Endodermal cell (in vitro differentiated cells): ENCODE results near the gene VAMP5. TPM values are rescaled to one million over a fixed set of nuclear protein-coding genes. Genes with fewer than 3 reads are reported as not detected.

Experiments
- DNase-seq: peaks from one replicate; pipeline ENCODE4 v3.0.0-alpha.2; 2017
- H3K27ac ChIP-seq: 2 replicates; pipeline ENCODE4 v1.5.1; 2013; ENCODE audit warnings: mild to moderate bottlenecking, low read depth, low read length, moderate library complexity
- H3K27me3 ChIP-seq: 2 replicates; pipeline ENCODE4 v1.6.1; 2013; ENCODE audit warnings: mild to moderate bottlenecking, low read length, moderate library complexity; ENCODE audit not compliant: insufficient read depth, control insufficient read depth, poor library complexity, severe bottlenecking
- H3K36me3 ChIP-seq: 2 replicates; pipeline ENCODE4 v1.7.0; 2013; ENCODE audit warnings: mild to moderate bottlenecking, low read length, moderate library complexity; ENCODE audit not compliant: control insufficient read depth, insufficient read depth
- H3K4me1 ChIP-seq: one replicate; pipeline ENCODE4 v1.7.0; 2013; ENCODE audit warnings: low read length; ENCODE audit not compliant: control insufficient read depth, insufficient read depth
- H3K4me3 ChIP-seq: 2 replicates; pipeline ENCODE4 v1.5.1; 2013; ENCODE audit warnings: mild to moderate bottlenecking, low read length, moderate library complexity
- H3K9ac ChIP-seq: 2 replicates; pipeline ENCODE4 v1.6.1; 2013; ENCODE audit warnings: mild to moderate bottlenecking, low read length, moderate library complexity; ENCODE audit not compliant: poor library complexity, severe bottlenecking; ENCODE audit errors: extremely low read depth
- H3K9me3 ChIP-seq: 2 replicates; pipeline ENCODE4 v1.6.1; 2013; ENCODE audit warnings: mild to moderate bottlenecking, low read length, moderate library complexity; ENCODE audit not compliant: control insufficient read depth
- H3K27ac Mint-ChIP-seq: 2 replicates; pipeline ENCODE4 v1.8.0; 2020; ENCODE audit warnings: mixed read lengths
- H3K27me3 Mint-ChIP-seq: 2 replicates; pipeline ENCODE4 v1.8.0; 2021; ENCODE audit warnings: mild to moderate bottlenecking, mixed read lengths; ENCODE audit not compliant: insufficient read depth
- H3K36me3 Mint-ChIP-seq: 2 replicates; pipeline ENCODE4 v1.8.0; 2020; ENCODE audit warnings: low read depth, mixed read lengths
- H3K4me1 Mint-ChIP-seq: 2 replicates; pipeline ENCODE4 v1.8.0; 2020; ENCODE audit warnings: mixed read lengths
- H3K4me3 Mint-ChIP-seq: 2 replicates; pipeline ENCODE4 v1.8.0; 2020; ENCODE audit warnings: mild to moderate bottlenecking, moderate library complexity, mixed read lengths
- H3K9me3 Mint-ChIP-seq: 2 replicates; pipeline ENCODE4 v1.8.0; 2020; ENCODE audit warnings: mild to moderate bottlenecking, mixed read lengths
- WGBS, 2 experiments: methylation state at CpG; one replicate each; pipeline versions ENCODE4 v1.1.5 to v1.1.7; 2013; ENCODE audit warnings: missing lambda C conversion rate in 2 of 2, mixed read lengths in 1 of 2; ENCODE audit not compliant: insufficient coverage in 1 of 2, insufficient read length in 1 of 2; 5-methylcytosine and 5-hydroxymethylcytosine counted together
- total RNA-seq, 2 donors: library from RNA; stranded (reverse); fragmentation: NEBNext Ultra II Directional in 1 of 2; extraction: Animal tissue kit (Norgen Biotek cat#: 25700) in 1 of 2; gene quantifications; 2 replicates in 1 of 2; 3 replicates in 1 of 2; pipeline ENCODE4 v1.2.1, GENCODE V29; 2021
- TF ChIP-seq, protein P1 (sequence below): fragments of 200-600 bp; sonication (generic); conservative IDR thresholded peaks from 2 replicates; pipeline ENCODE4 v1.5.0; 2021; ENCODE audit warnings: antibody characterized with exemption, mild to moderate bottlenecking

VAMP5 gene
- total RNA-seq, 2 donors from 2014 or later: 6.3 to 13.9 TPM

DNA sequence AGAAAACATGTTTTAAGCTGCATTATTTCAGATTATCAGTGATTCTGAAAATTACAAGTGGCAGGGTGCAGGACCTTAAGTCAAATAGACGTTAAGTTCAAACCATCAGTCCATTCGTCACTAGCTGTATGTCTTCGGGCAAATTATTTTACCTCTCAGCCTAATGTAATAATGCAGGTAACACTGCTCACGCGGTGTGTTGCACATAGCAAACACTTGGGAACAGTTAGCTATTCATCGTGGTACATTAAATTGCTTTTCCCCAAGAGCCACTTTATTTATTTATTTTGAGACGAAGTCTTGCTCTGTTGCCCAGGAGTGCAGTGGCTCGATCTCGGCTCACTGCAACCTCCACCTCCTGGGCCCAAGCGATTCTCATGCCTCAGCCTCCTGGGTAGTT, 35.1 kb upstream of the VAMP5 start:
- Mint-ChIP-seq H3K9me3 (no peaks in the 10 kb centered on the region), H3K27me3 (no peaks in the 10 kb centered on the region), H3K4me1 (peaks cover 6% of the 10 kb centered on the region), H3K27ac (no peak overlapping the region), H3K36me3 (peaks cover 78% of the 10 kb centered on the region), H3K4me3 (no peak overlapping the region)
- H3K4me1 ChIP-seq: no peaks in the 10 kb centered on the region
- no peak overlapping the region for H3K9ac ChIP-seq
- peaks cover 80% of the 10 kb centered on the region for H3K36me3 ChIP-seq
- H3K27ac ChIP-seq: no peak overlapping the region
- H3K9me3 ChIP-seq: no peaks in the 10 kb centered on the region
- H3K4me3 ChIP-seq: no peak overlapping the region
- H3K27me3 ChIP-seq: no peaks in the 10 kb centered on the region
- 95 to 97% methylated on average over 10 of the region's 10 CpGs for WGBS, 2 experiments
- TF ChIP-seq, protein P1, sequence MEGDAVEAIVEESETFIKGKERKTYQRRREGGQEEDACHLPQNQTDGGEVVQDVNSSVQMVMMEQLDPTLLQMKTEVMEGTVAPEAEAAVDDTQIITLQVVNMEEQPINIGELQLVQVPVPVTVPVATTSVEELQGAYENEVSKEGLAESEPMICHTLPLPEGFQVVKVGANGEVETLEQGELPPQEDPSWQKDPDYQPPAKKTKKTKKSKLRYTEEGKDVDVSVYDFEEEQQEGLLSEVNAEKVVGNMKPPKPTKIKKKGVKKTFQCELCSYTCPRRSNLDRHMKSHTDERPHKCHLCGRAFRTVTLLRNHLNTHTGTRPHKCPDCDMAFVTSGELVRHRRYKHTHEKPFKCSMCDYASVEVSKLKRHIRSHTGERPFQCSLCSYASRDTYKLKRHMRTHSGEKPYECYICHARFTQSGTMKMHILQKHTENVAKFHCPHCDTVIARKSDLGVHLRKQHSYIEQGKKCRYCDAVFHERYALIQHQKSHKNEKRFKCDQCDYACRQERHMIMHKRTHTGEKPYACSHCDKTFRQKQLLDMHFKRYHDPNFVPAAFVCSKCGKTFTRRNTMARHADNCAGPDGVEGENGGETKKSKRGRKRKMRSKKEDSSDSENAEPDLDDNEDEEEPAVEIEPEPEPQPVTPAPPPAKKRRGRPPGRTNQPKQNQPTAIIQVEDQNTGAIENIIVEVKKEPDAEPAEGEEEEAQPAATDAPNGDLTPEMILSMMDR: no peak
- no peak for DNase-seq

DNA sequence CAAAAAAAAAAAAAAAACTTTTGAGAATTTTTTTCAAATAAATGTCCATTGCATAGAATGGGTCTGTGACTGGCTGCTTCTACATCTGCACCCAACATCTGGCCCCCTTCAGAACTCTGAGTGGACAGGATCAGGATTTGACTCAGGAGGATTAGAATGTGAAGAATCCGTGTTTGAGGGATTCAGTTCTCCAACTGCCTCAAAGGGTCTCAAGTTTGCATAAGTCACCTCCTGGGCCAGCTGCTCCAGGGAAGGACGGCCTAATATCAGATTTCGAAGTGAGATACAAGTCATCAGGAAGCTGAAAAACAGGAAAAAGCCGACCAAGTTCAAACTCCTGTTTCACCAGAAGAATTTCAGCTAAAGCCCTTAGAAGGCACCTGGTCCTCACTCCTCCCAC, 34.4 kb upstream of the VAMP5 start:
- Histone ChIP-seq H3K27me3 (no peaks in the 10 kb centered on the region), H3K9me3 (no peaks in the 10 kb centered on the region), H3K4me3 (no peak overlapping the region), H3K4me1 (no peaks in the 10 kb centered on the region), H3K36me3 (peaks cover 81% of the 10 kb centered on the region), H3K27ac (no peak overlapping the region), H3K9ac (no peak overlapping the region)
- no peak overlapping the region for H3K4me3 Mint-ChIP-seq
- H3K36me3 Mint-ChIP-seq: peaks cover 77% of the 10 kb centered on the region
- 72 to 80% methylated on average over 4 of the region's 4 CpGs for WGBS, 2 experiments
- TF ChIP-seq, protein P1: no peak
- H3K27ac Mint-ChIP-seq: peak overlapping the region; percentile 55
- H3K9me3 Mint-ChIP-seq: no peaks in the 10 kb centered on the region
- no peak for DNase-seq
- no peaks in the 10 kb centered on the region for H3K27me3 Mint-ChIP-seq
- peaks cover 6% of the 10 kb centered on the region for H3K4me1 Mint-ChIP-seq

DNA sequence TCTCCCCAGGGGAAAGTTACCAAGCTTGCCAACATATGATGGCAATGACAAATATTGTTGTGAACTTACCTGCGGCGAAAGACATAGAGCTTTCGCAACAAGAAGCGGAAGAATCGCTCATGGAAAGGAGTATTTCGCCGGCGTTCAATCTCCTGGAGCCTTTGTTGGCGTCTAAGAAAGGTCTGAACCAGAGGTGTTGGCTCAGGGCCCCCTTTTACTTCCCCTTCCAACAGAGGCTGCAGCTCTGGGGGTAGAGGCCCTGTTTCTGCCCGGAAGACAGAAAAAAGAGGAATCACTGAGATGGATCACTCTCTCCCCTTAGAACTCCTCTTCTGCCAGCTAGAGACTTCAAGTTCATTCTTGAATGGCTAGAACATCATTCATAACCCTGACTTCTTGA, 33.7 kb upstream of the VAMP5 start:
- H3K9ac ChIP-seq: no peak overlapping the region
- no peaks in the 10 kb centered on the region for H3K9me3 ChIP-seq
- TF ChIP-seq, protein P1: no peak
- peaks cover 82% of the 10 kb centered on the region for H3K36me3 ChIP-seq
- Mint-ChIP-seq H3K4me3 (no peak overlapping the region), H3K9me3 (no peaks in the 10 kb centered on the region), H3K27me3 (no peaks in the 10 kb centered on the region), H3K27ac (no peak overlapping the region), H3K36me3 (peaks cover 76% of the 10 kb centered on the region), H3K4me1 (peaks cover 6% of the 10 kb centered on the region)
- no peak for DNase-seq
- no peaks in the 10 kb centered on the region for H3K4me1 ChIP-seq
- no peaks in the 10 kb centered on the region for H3K27me3 ChIP-seq
- H3K4me3 ChIP-seq: no peak overlapping the region
- H3K27ac ChIP-seq: no peak overlapping the region
- 94 to 95% methylated on average over 10 of the region's 10 CpGs for WGBS, 2 experiments
